Trophoblast cell (in vitro differentiated cells and primary cell): ENCODE results near the gene TMEM86B.

ENCODE experiments used
- DNase-seq, 2 donors: peaks; one replicate each; pipeline ENCODE4 v3.0.0-alpha.2; 2016
- H2AFZ ChIP-seq: 2 replicates; pipeline ENCODE4 v1.6.1; 2013; ENCODE audit warnings: low read length, moderate library complexity, mild to moderate bottlenecking; ENCODE audit not compliant: insufficient read depth, poor library complexity
- H2AK5ac ChIP-seq: 2 replicates; pipeline ENCODE4 v1.6.1; 2013; ENCODE audit warnings: mild to moderate bottlenecking, low read length
- H2BK120ac ChIP-seq: 2 replicates; pipeline ENCODE4 v1.6.1; 2013; ENCODE audit warnings: low read length, mild to moderate bottlenecking, moderate library complexity; ENCODE audit not compliant: insufficient read depth, poor library complexity
- H2BK12ac ChIP-seq: 2 replicates; pipeline ENCODE4 v1.6.1; 2013; ENCODE audit warnings: mild to moderate bottlenecking, low read length, moderate library complexity
- H2BK5ac ChIP-seq: 2 replicates; pipeline ENCODE4 v1.6.1; 2013; ENCODE audit warnings: low read length, low read depth, moderate library complexity, mild to moderate bottlenecking; ENCODE audit not compliant: poor library complexity
- H3K14ac ChIP-seq: 2 replicates; pipeline ENCODE4 v1.6.1; 2013; ENCODE audit warnings: mild to moderate bottlenecking, low read length
- H3K18ac ChIP-seq: 2 replicates; pipeline ENCODE4 v1.6.1; 2013; ENCODE audit warnings: mild to moderate bottlenecking, low read length
- H3K23ac ChIP-seq: 2 replicates; pipeline ENCODE4 v1.6.1; 2013; ENCODE audit warnings: low read length
- H3K27ac ChIP-seq: 2 replicates; pipeline ENCODE4 v1.5.1; 2013; ENCODE audit warnings: low read depth, mild to moderate bottlenecking, inconsistent platforms, low read length, moderate library complexity
- H3K27me3 ChIP-seq: 2 replicates; pipeline ENCODE4 v1.6.1; 2013; ENCODE audit warnings: inconsistent platforms, mild to moderate bottlenecking, low read length, moderate library complexity; ENCODE audit not compliant: insufficient read depth
- H3K36me3 ChIP-seq, 2 experiments: 1 replicate in 1 of 2; 2 replicates in 1 of 2; pipeline ENCODE4 v1.6.1; 2013; ENCODE audit warnings: low read length in 2 of 2, mild to moderate bottlenecking in 2 of 2, moderate library complexity in 1 of 2; ENCODE audit not compliant: insufficient read depth in 2 of 2, control insufficient read depth in 1 of 2
- H3K4ac ChIP-seq: 2 replicates; pipeline ENCODE4 v1.6.1; 2013; ENCODE audit warnings: low read depth, mild to moderate bottlenecking, low read length, moderate library complexity
- H3K4me1 ChIP-seq, 2 experiments: 1 replicate in 1 of 2; 2 replicates in 1 of 2; pipeline ENCODE4 v1.6.1; 2013; ENCODE audit warnings: low read length in 2 of 2, mild to moderate bottlenecking in 2 of 2, moderate library complexity in 1 of 2; ENCODE audit not compliant: insufficient read depth in 2 of 2, control insufficient read depth in 1 of 2
- H3K4me2 ChIP-seq: 2 replicates; pipeline ENCODE4 v1.6.1; 2013; ENCODE audit warnings: inconsistent platforms, mild to moderate bottlenecking, low read length, moderate library complexity
- H3K4me3 ChIP-seq: 2 replicates; pipeline ENCODE4 v1.5.1; 2013; ENCODE audit warnings: mild to moderate bottlenecking, low read depth, low read length, inconsistent platforms
- H3K79me1 ChIP-seq: one replicate; pipeline ENCODE4 v1.6.1; 2013; ENCODE audit warnings: low read length
- H3K79me2 ChIP-seq: 2 replicates; pipeline ENCODE4 v1.6.1; 2013; ENCODE audit warnings: low read length, mild to moderate bottlenecking; ENCODE audit not compliant: control insufficient read depth, insufficient read depth, poor library complexity
- H3K9ac ChIP-seq: 2 replicates; pipeline ENCODE4 v1.6.1; 2013; ENCODE audit warnings: mild to moderate bottlenecking, low read length
- H3K9me3 ChIP-seq: 2 replicates; pipeline ENCODE4 v1.6.1; 2013; ENCODE audit warnings: low read depth, mild to moderate bottlenecking, control low read depth, inconsistent platforms, low read length; ENCODE audit not compliant: insufficient read depth
- H4K12ac ChIP-seq: 2 replicates; pipeline ENCODE4 v1.6.1; 2013; ENCODE audit warnings: low read depth, mild to moderate bottlenecking, low read length, moderate library complexity
- H4K8ac ChIP-seq: 2 replicates; pipeline ENCODE4 v1.6.1; 2013; ENCODE audit warnings: low read depth, mild to moderate bottlenecking, low read length, moderate library complexity
- H4K91ac ChIP-seq: one replicate; pipeline ENCODE4 v1.6.1; 2013; ENCODE audit warnings: low read depth, mild to moderate bottlenecking, low read length, moderate library complexity
- WGBS: extraction: QIAGEN DNeasy Blood & Tissue Kit; methylation state at CpG from one replicate; pipeline ENCODE4 v1.1.7; 2013; ENCODE audit warnings: missing lambda C conversion rate; ENCODE audit not compliant: insufficient read length, insufficient coverage; ENCODE audit errors: extremely low coverage; 5-methylcytosine and 5-hydroxymethylcytosine counted together

The TMEM86B gene

GRCh38 chr19:55216461-55217198 is 11.9 kb downstream of the TMEM86B start:
- Histone ChIP-seq H3K4me2 (peak overlapping the region; percentile 69), H3K14ac (peak overlapping the region; percentile 8), H4K91ac (no peak overlapping the region), H3K27ac (peak overlapping the region; percentile 30), H3K9me3 (peaks cover 6% of the 10 kb centered on the region), H3K23ac (no peak overlapping the region), H3K79me2 (no peaks in the 10 kb centered on the region), H3K4me1 (peaks cover 5 to 6% of the 10 kb centered on the region in 2 experiments), H2AFZ (peak overlapping the region; percentile 40), H4K12ac (no peak overlapping the region), H4K8ac (no peak overlapping the region), H3K9ac (no peak overlapping the region), H2BK120ac (peak overlapping the region; percentile 7), H3K36me3 (no peaks in the 10 kb centered on the region), H2BK12ac (no peak overlapping the region), H2AK5ac (no peak overlapping the region), H3K27me3 (no peaks in the 10 kb centered on the region), H3K18ac (no peak overlapping the region), H2BK5ac (peak overlapping the region; percentile 4), H3K4me3 (peak overlapping the region; percentile 62), H3K79me1 (peaks cover 3% of the 10 kb centered on the region), H3K4ac (no peak overlapping the region)
- DNase-seq = peak; percentile 94 to 95
- no CpG with 5 or more reads among the region's 36 CpGs for WGBS

GRCh38 chr19:55213547-55213946 is 15.0 kb downstream of the TMEM86B start:
- Histone ChIP-seq H3K4ac (no peak overlapping the region), H2BK12ac (no peak overlapping the region), H4K91ac (no peak overlapping the region), H4K12ac (no peak overlapping the region), H3K27me3 (no peaks in the 10 kb centered on the region), H2BK120ac (no peak overlapping the region), H3K18ac (no peak overlapping the region), H4K8ac (no peak overlapping the region), H3K4me2 (no peak overlapping the region), H2AK5ac (no peak overlapping the region), H3K9ac (no peak overlapping the region), H3K36me3 (no peaks in the 10 kb centered on the region), H2BK5ac (no peak overlapping the region), H3K79me2 (no peaks in the 10 kb centered on the region), H3K23ac (no peak overlapping the region), H3K4me1 (peaks cover 5 to 6% of the 10 kb centered on the region in 2 experiments), H3K4me3 (no peak overlapping the region), H3K14ac (no peak overlapping the region), H2AFZ (no peak overlapping the region), H3K79me1 (peaks cover 3% of the 10 kb centered on the region), H3K27ac (no peak overlapping the region), H3K9me3 (peaks cover 2% of the 10 kb centered on the region)
- no peak for DNase-seq
- WGBS = no CpG with 5 or more reads among the region's 7 CpGs

- no CpG with 5 or more reads among the region's 3 CpGs for WGBS
- no peak overlapping the region for H2BK120ac ChIP-seq
- H3K4me2 ChIP-seq = no peak overlapping the region
- H3K79me2 ChIP-seq = no peaks in the 10 kb centered on the region
- no peak overlapping the region for H3K23ac ChIP-seq
- H3K36me3 ChIP-seq = no peaks in the 10 kb centered on the region
- no peak overlapping the region for H4K12ac ChIP-seq
- H2BK12ac ChIP-seq = no peak overlapping the region
- H3K4ac ChIP-seq = no peak overlapping the region
- H3K4me3 ChIP-seq = no peak overlapping the region
- peak; percentile 83 to 88 for DNase-seq
- peaks cover 2% of the 10 kb centered on the region for H3K9me3 ChIP-seq
- H3K27ac ChIP-seq = no peak overlapping the region
- H4K91ac ChIP-seq = no peak overlapping the region
- H4K8ac ChIP-seq = no peak overlapping the region
- H2AK5ac ChIP-seq = no peak overlapping the region
- H3K18ac ChIP-seq = no peak overlapping the region
- no peaks in the 10 kb centered on the region for H3K27me3 ChIP-seq
- no peak overlapping the region for H2AFZ ChIP-seq
- no peak overlapping the region for H3K9ac ChIP-seq
- no peak overlapping the region for H2BK5ac ChIP-seq
- peaks cover 3% of the 10 kb centered on the region for H3K79me1 ChIP-seq
- peaks cover 5 to 6% of the 10 kb centered on the region in 2 experiments for H3K4me1 ChIP-seq
- H3K14ac ChIP-seq = no peak overlapping the region
These were observed 16.1 kb downstream of the TMEM86B start for GRCh38 chr19:55212447-55212846.

- H3K27ac ChIP-seq = no peak overlapping the region
- WGBS = no CpG with 5 or more reads among the region's 17 CpGs
- no peak overlapping the region for H4K8ac ChIP-seq
- no peak overlapping the region for H3K14ac ChIP-seq
- H3K4ac ChIP-seq = no peak overlapping the region
- no peak overlapping the region for H3K23ac ChIP-seq
- no peaks in the 10 kb centered on the region for H3K79me1 ChIP-seq
- H2BK120ac ChIP-seq = no peak overlapping the region
- no peaks in the 10 kb centered on the region for H3K36me3 ChIP-seq
- H2AFZ ChIP-seq = no peak overlapping the region
- DNase-seq = no peak
- H3K4me1 ChIP-seq = peaks cover 0 to 5% of the 10 kb centered on the region in 2 experiments
- peaks cover 2% of the 10 kb centered on the region for H3K9me3 ChIP-seq
- H3K4me2 ChIP-seq = no peak overlapping the region
- no peak overlapping the region for H3K9ac ChIP-seq
- no peaks in the 10 kb centered on the region for H3K27me3 ChIP-seq
- no peaks in the 10 kb centered on the region for H3K79me2 ChIP-seq
- H3K18ac ChIP-seq = no peak overlapping the region
- H2BK12ac ChIP-seq = no peak overlapping the region
- no peak overlapping the region for H4K12ac ChIP-seq
- H3K4me3 ChIP-seq = no peak overlapping the region
- H2BK5ac ChIP-seq = no peak overlapping the region
- H2AK5ac ChIP-seq = no peak overlapping the region
- no peak overlapping the region for H4K91ac ChIP-seq
These were observed 18.7 kb downstream of the TMEM86B start for GRCh38 chr19:55209693-55210472.
